CD14-positive monocyte (primary cell): Measurements from ENCODE around the gene DYNC2H1. TPM values are rescaled to one million over a fixed set of nuclear protein-coding genes. Genes with fewer than 3 reads are reported as not detected.

Source experiments
- DNase-seq, 3 donors: peaks; one replicate each; pipeline ENCODE4 v3.0.0-alpha.2; 2011 to 2022
- H2AFZ ChIP-seq: 2 replicates; pipeline ENCODE4 v1.6.0; 2012; ENCODE audit warnings: mild to moderate bottlenecking, low read depth, low read length, inconsistent platforms; ENCODE audit not compliant: insufficient read depth, poor library complexity, severe bottlenecking
- H3K27ac ChIP-seq, 2 donors: 1 replicate in 1 of 2; 2 replicates in 1 of 2; pipeline ENCODE4 v1.5.1; 2012 to 2013; ENCODE audit warnings: low read length in 2 of 2, control low read depth in 1 of 2, inconsistent platforms in 1 of 2, low read depth in 1 of 2, mild to moderate bottlenecking in 1 of 2
- H3K27me3 ChIP-seq, 2 donors: one replicate each; pipeline versions ENCODE4 v1.6.0 to v1.6.1; 2011 to 2013; ENCODE audit warnings: low read length in 2 of 2; ENCODE audit not compliant: control insufficient read depth in 2 of 2, insufficient read depth in 2 of 2
- H3K36me3 ChIP-seq, 2 donors: replicated peaks in 1 of 2; 1 replicate in 1 of 2; 2 replicates in 1 of 2; pipeline versions ENCODE4 v1.5.1 to v1.6.1; 2012 to 2013; ENCODE audit warnings: low read length in 2 of 2, control low read depth in 1 of 2, inconsistent platforms in 1 of 2, mild to moderate bottlenecking in 1 of 2; ENCODE audit not compliant: insufficient read depth in 2 of 2, control insufficient read depth in 1 of 2
- H3K4me1 ChIP-seq, 2 donors: 1 replicate in 1 of 2; 2 replicates in 1 of 2; pipeline versions ENCODE4 v1.5.1 to v1.6.1; 2012 to 2013; ENCODE audit warnings: low read length in 2 of 2, control low read depth in 1 of 2, inconsistent platforms in 1 of 2, mild to moderate bottlenecking in 1 of 2, moderate library complexity in 1 of 2; ENCODE audit not compliant: insufficient read depth in 2 of 2, control insufficient read depth in 1 of 2
- H3K4me2 ChIP-seq: replicated peaks from 2 replicates; pipeline ENCODE3; 2012; ENCODE audit warnings: low read length, moderate library complexity, mild to moderate bottlenecking; ENCODE audit not compliant: poor library complexity, severe bottlenecking; ENCODE audit errors: extremely low read depth
- H3K4me3 ChIP-seq, 3 experiments: fragments of 200-600 bp in 1 of 3; sonication (generic) in 1 of 3; replicated peaks in 1 of 3; 1 replicate in 2 of 3; 2 replicates in 1 of 3; pipeline ENCODE4 v1.5.1; 2011 to 2013; ENCODE audit warnings: low read length in 3 of 3, mild to moderate bottlenecking in 3 of 3, control low read depth in 2 of 3, low read depth in 2 of 3, inconsistent platforms in 1 of 3, moderate library complexity in 1 of 3
- H3K79me2 ChIP-seq: 2 replicates; pipeline ENCODE4 v1.6.0; 2012; ENCODE audit warnings: mild to moderate bottlenecking, control low read depth, inconsistent platforms, low read length, moderate library complexity; ENCODE audit not compliant: insufficient read depth
- H3K9ac ChIP-seq: 2 replicates; pipeline ENCODE4 v1.6.0; 2017; ENCODE audit warnings: low read length, mild to moderate bottlenecking; ENCODE audit not compliant: insufficient read depth, poor library complexity, severe bottlenecking
- H3K9me3 ChIP-seq, 2 donors: replicated peaks in 1 of 2; 1 replicate in 1 of 2; 2 replicates in 1 of 2; pipeline versions ENCODE4 v1.5.1 to v1.6.1; 2012 to 2013; ENCODE audit warnings: low read length in 2 of 2, control low read depth in 1 of 2; ENCODE audit not compliant: control insufficient read depth in 1 of 2, insufficient read depth in 1 of 2
- H4K20me1 ChIP-seq: 2 replicates; pipeline ENCODE4 v1.6.0; 2012; ENCODE audit warnings: mild to moderate bottlenecking, low read length, control low read depth, moderate library complexity; ENCODE audit not compliant: insufficient read depth
- H3K27ac Mint-ChIP-seq, 7 donors: one replicate each; pipeline ENCODE4 v1.8.0; 2020; ENCODE audit warnings: mild to moderate bottlenecking in 7 of 7, mixed read lengths in 7 of 7, moderate library complexity in 6 of 7, inconsistent platforms in 2 of 7
- H3K27me3 Mint-ChIP-seq, 3 donors: one replicate each; pipeline ENCODE4 v1.8.0; 2021 to 2022; ENCODE audit warnings: low read depth in 3 of 3, mild to moderate bottlenecking in 3 of 3, mixed read lengths in 3 of 3, moderate library complexity in 3 of 3, inconsistent platforms in 1 of 3
- H3K36me3 Mint-ChIP-seq, 2 donors: one replicate each; pipeline ENCODE4 v1.8.0; 2020; ENCODE audit warnings: mixed read lengths in 2 of 2, inconsistent platforms in 1 of 2, mild to moderate bottlenecking in 1 of 2
- H3K4me1 Mint-ChIP-seq: one replicate; pipeline ENCODE4 v1.8.0; 2020; ENCODE audit warnings: mild to moderate bottlenecking, mixed read lengths
- H3K4me3 Mint-ChIP-seq, 2 donors: one replicate each; pipeline ENCODE4 v1.8.0; 2020; ENCODE audit warnings: mild to moderate bottlenecking in 2 of 2, mixed read lengths in 2 of 2, moderate library complexity in 1 of 2
- H3K9me3 Mint-ChIP-seq, 7 donors: one replicate each; pipeline ENCODE4 v1.8.0; 2020 to 2022; ENCODE audit warnings: mixed read lengths in 7 of 7, mild to moderate bottlenecking in 6 of 7, moderate library complexity in 6 of 7, inconsistent platforms in 2 of 7
- WGBS: methylation state at CpG from one replicate; pipeline ENCODE4 v1.1.5; 2013; ENCODE audit warnings: missing lambda C conversion rate; ENCODE audit not compliant: insufficient coverage; 5-methylcytosine and 5-hydroxymethylcytosine counted together
- intact Hi-C, 2 donors: fragments of 100-400 bp; cut with micrococcal nuclease; formaldehyde crosslinking; loops; one replicate each; pipeline versions ENCODE4 v1.15.0 to v1.15.1; 2023
- polyA plus RNA-seq, 3 donors: library from polyadenylated mRNA; depleted of rRNA in 1 of 3; unstranded in 2 of 3; stranded (reverse) in 1 of 3; fragments of 300-500 nt in 2 of 3; fragments of >200 nt in 1 of 3; fragmentation: Illumina TruSeq in 2 of 3; gene quantifications; 1 replicate in 2 of 3; 2 replicates in 1 of 3; pipeline ENCODE4 v1.2.3, GENCODE V29; 2012 to 2021
- TF ChIP-seq, protein P1 (sequence below): fragments of 200-600 bp; IDR thresholded peaks from one replicate; pipeline ENCODE4 v1.8.0; 2022; ENCODE audit warnings: antibody characterized with exemption, mild to moderate bottlenecking

The DYNC2H1 gene
- polyA plus RNA-seq, 3 donors = 0.10 to 1.5 (median 0.36) TPM

GRCh38 chr11:103487113-103487512 is 377.9 kb downstream of the DYNC2H1 start:
- H4K20me1 ChIP-seq = no peaks in the 10 kb centered on the region
- no peak overlapping the region for H3K4me3 ChIP-seq
- H3K27ac ChIP-seq = no peak overlapping the region
- H3K4me2 ChIP-seq = no peak overlapping the region
- no peak overlapping the region for H3K27ac Mint-ChIP-seq
- H3K36me3 Mint-ChIP-seq = no peaks in the 10 kb centered on the region
- no peak overlapping the region for H3K4me3 Mint-ChIP-seq
- intact Hi-C loops = no loop called here
- H3K36me3 ChIP-seq = no peaks in the 10 kb centered on the region
- peaks cover 2 to 11% (median 8%) of the 10 kb centered on the region in 7 donors for H3K9me3 Mint-ChIP-seq
- TF ChIP-seq, protein P1, sequence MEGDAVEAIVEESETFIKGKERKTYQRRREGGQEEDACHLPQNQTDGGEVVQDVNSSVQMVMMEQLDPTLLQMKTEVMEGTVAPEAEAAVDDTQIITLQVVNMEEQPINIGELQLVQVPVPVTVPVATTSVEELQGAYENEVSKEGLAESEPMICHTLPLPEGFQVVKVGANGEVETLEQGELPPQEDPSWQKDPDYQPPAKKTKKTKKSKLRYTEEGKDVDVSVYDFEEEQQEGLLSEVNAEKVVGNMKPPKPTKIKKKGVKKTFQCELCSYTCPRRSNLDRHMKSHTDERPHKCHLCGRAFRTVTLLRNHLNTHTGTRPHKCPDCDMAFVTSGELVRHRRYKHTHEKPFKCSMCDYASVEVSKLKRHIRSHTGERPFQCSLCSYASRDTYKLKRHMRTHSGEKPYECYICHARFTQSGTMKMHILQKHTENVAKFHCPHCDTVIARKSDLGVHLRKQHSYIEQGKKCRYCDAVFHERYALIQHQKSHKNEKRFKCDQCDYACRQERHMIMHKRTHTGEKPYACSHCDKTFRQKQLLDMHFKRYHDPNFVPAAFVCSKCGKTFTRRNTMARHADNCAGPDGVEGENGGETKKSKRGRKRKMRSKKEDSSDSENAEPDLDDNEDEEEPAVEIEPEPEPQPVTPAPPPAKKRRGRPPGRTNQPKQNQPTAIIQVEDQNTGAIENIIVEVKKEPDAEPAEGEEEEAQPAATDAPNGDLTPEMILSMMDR = no peak
- peaks cover 10 to 11% of the 10 kb centered on the region in 2 donors for H3K9me3 ChIP-seq
- no CpG with 5 or more reads among the region's 4 CpGs for WGBS
- H3K27me3 Mint-ChIP-seq = no peaks in the 10 kb centered on the region
- DNase-seq = no peak
- no peaks in the 10 kb centered on the region for H3K4me1 Mint-ChIP-seq
- H3K4me1 ChIP-seq = no peaks in the 10 kb centered on the region
- no peak overlapping the region for H2AFZ ChIP-seq
- no peaks in the 10 kb centered on the region for H3K79me2 ChIP-seq
- no peak overlapping the region for H3K9ac ChIP-seq
- H3K27me3 ChIP-seq = no peaks in the 10 kb centered on the region

DNA sequence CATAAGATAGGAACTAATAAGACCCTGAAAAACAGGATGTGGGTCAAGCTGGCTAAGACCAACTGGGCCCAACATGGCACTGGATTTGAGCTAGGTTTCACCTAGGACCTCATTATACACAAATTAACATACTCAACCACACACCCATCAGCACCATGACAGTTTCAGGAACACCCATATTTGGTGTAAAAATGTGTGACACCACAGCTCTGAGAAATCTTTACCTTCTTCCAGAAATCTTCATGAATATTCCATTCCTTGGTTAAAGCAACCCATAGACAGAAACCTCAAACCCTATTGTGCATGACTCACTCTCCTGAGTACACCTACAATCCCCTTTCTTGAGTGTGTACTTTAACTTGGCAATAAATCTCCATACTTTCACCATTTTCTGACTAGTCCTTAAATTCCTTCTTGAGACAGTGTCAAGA is 378.8 kb downstream of the DYNC2H1 start:
- Mint-ChIP-seq H3K27ac (no peak overlapping the region), H3K27me3 (peaks cover 0 to 2% (median 0%) of the 10 kb centered on the region in 3 donors), H3K4me3 (no peak overlapping the region), H3K9me3 (peaks cover 2 to 16% (median 8%) of the 10 kb centered on the region in 7 donors), H3K4me1 (no peaks in the 10 kb centered on the region), H3K36me3 (no peaks in the 10 kb centered on the region)
- H4K20me1 ChIP-seq = no peaks in the 10 kb centered on the region
- H2AFZ ChIP-seq = no peak overlapping the region
- no peak overlapping the region for H3K4me2 ChIP-seq
- H3K4me3 ChIP-seq = no peak overlapping the region
- H3K36me3 ChIP-seq = no peaks in the 10 kb centered on the region
- no peaks in the 10 kb centered on the region for H3K27me3 ChIP-seq
- H3K79me2 ChIP-seq = no peaks in the 10 kb centered on the region
- no peak overlapping the region for H3K27ac ChIP-seq
- H3K9ac ChIP-seq = no peak overlapping the region
- H3K9me3 ChIP-seq = peaks cover 10 to 11% of the 10 kb centered on the region in 2 donors
- no peaks in the 10 kb centered on the region for H3K4me1 ChIP-seq
- no peak for DNase-seq
- intact Hi-C loops = no loop called here
- TF ChIP-seq, protein P1 = no peak
